ENCODE results near the gene LRP1B.

GRCh38 chr2:142065700-142066099 lies 65.1 kb downstream of the LRP1B start:
- TF ChIP-seq CTCF (IDR thresholded peaks at IDR 0.05): no peak
- TF ChIP-seq POLR2A (IDR thresholded peaks at IDR 0.05): no peak

Measured in right lobe of liver (tissue), 4 donors.